Measurements from ENCODE around the gene FBXL7.

FBXL7 gene

DNA sequence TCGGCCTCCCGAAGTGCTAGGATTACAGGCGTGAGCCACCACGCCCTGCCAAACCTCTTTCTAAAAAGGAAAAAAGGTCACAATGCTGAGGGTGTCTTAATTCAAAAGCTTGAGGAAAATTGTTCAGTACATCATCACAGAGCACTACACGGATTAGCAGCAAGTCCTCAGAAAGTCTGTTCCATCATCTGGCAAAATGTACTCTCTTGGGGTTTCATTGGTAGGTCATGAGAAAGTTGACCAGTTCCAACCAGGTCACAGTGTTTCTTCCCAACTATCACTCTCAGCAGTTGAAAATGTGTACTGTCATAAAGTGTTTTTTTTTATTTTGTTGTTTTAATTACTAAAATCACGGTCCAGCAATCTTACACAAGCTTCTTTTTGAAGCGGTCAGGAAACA, 299.6 kb downstream of the FBXL7 start:
- TF ChIP-seq, protein P1, sequence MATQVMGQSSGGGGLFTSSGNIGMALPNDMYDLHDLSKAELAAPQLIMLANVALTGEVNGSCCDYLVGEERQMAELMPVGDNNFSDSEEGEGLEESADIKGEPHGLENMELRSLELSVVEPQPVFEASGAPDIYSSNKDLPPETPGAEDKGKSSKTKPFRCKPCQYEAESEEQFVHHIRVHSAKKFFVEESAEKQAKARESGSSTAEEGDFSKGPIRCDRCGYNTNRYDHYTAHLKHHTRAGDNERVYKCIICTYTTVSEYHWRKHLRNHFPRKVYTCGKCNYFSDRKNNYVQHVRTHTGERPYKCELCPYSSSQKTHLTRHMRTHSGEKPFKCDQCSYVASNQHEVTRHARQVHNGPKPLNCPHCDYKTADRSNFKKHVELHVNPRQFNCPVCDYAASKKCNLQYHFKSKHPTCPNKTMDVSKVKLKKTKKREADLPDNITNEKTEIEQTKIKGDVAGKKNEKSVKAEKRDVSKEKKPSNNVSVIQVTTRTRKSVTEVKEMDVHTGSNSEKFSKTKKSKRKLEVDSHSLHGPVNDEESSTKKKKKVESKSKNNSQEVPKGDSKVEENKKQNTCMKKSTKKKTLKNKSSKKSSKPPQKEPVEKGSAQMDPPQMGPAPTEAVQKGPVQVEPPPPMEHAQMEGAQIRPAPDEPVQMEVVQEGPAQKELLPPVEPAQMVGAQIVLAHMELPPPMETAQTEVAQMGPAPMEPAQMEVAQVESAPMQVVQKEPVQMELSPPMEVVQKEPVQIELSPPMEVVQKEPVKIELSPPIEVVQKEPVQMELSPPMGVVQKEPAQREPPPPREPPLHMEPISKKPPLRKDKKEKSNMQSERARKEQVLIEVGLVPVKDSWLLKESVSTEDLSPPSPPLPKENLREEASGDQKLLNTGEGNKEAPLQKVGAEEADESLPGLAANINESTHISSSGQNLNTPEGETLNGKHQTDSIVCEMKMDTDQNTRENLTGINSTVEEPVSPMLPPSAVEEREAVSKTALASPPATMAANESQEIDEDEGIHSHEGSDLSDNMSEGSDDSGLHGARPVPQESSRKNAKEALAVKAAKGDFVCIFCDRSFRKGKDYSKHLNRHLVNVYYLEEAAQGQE (IDR thresholded peaks at IDR 0.05; ENCODE audit: low read depth): no peak
- TF ChIP-seq CEBPB (IDR thresholded peaks at IDR 0.05) (no peak), YY1 (IDR thresholded peaks at IDR 0.05; ENCODE audit: low read depth) (no peak), CREB1 (IDR thresholded peaks at IDR 0.05; ENCODE audit: low read depth) (no peak), EGR1 (IDR thresholded peaks at IDR 0.05) (no peak), FOXM1 (IDR thresholded peaks at IDR 0.05; ENCODE audit: borderline replicate concordance, low read depth) (no peak)

- TF ChIP-seq CEBPB (IDR thresholded peaks at IDR 0.05): no peak
- TF ChIP-seq, protein P2, sequence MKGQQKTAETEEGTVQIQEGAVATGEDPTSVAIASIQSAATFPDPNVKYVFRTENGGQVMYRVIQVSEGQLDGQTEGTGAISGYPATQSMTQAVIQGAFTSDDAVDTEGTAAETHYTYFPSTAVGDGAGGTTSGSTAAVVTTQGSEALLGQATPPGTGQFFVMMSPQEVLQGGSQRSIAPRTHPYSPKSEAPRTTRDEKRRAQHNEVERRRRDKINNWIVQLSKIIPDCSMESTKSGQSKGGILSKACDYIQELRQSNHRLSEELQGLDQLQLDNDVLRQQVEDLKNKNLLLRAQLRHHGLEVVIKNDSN (IDR thresholded peaks at IDR 0.05): no peak
- TF ChIP-seq TEAD4 (IDR thresholded peaks at IDR 0.05): no peak
- TF ChIP-seq MAX (IDR thresholded peaks at IDR 0.05): no peak
- TF ChIP-seq, protein P1 (IDR thresholded peaks at IDR 0.05; ENCODE audit: low read depth): no peak
- TF ChIP-seq CREB1 (IDR thresholded peaks at IDR 0.05; ENCODE audit: low read depth): no peak
- no peak for TF ChIP-seq TCF12 (IDR thresholded peaks at IDR 0.05; ENCODE audit: low read depth)
- TF ChIP-seq NFIC (IDR thresholded peaks at IDR 0.05): no peak
- no peak for TF ChIP-seq EP300 (IDR thresholded peaks at IDR 0.05; ENCODE audit: borderline replicate concordance)
- TF ChIP-seq ZBTB7A (IDR thresholded peaks at IDR 0.05; ENCODE audit: low read depth): no peak
- TF ChIP-seq EGR1 (IDR thresholded peaks at IDR 0.05): no peak
- no peak for TF ChIP-seq YY1 (IDR thresholded peaks at IDR 0.05; ENCODE audit: low read depth)
- TF ChIP-seq TAF1 (IDR thresholded peaks at IDR 0.05; ENCODE audit: low read depth): no peak
- TF ChIP-seq FOXM1 (IDR thresholded peaks at IDR 0.05; ENCODE audit: borderline replicate concordance, low read depth): no peak
- TF ChIP-seq RAD21 (IDR thresholded peaks at IDR 0.05; ENCODE audit: low read depth): no peak
Observed at GRCh38 chr5:15803280-15803679, 303.3 kb downstream of the FBXL7 start.

GRCh38 chr5:15806613-15807012, 306.6 kb downstream of the FBXL7 start:
- TF ChIP-seq NFIC (IDR thresholded peaks at IDR 0.05) (no peak), TEAD4 (IDR thresholded peaks at IDR 0.05) (no peak), EGR1 (IDR thresholded peaks at IDR 0.05) (no peak), TAF1 (IDR thresholded peaks at IDR 0.05; ENCODE audit: low read depth) (no peak), CEBPB (IDR thresholded peaks at IDR 0.05) (no peak), ZBTB7A (IDR thresholded peaks at IDR 0.05; ENCODE audit: low read depth) (no peak), FOXM1 (IDR thresholded peaks at IDR 0.05; ENCODE audit: borderline replicate concordance, low read depth) (no peak), CREB1 (IDR thresholded peaks at IDR 0.05; ENCODE audit: low read depth) (no peak), RAD21 (IDR thresholded peaks at IDR 0.05; ENCODE audit: low read depth) (no peak), MAX (IDR thresholded peaks at IDR 0.05) (no peak), TCF12 (IDR thresholded peaks at IDR 0.05; ENCODE audit: low read depth) (no peak), EP300 (IDR thresholded peaks at IDR 0.05; ENCODE audit: borderline replicate concordance) (no peak), YY1 (IDR thresholded peaks at IDR 0.05; ENCODE audit: low read depth) (no peak)
- TF ChIP-seq, protein P2 (IDR thresholded peaks at IDR 0.05): no peak
- TF ChIP-seq, protein P1 (IDR thresholded peaks at IDR 0.05; ENCODE audit: low read depth): no peak

GRCh38 chr5:15807248-15807647, 307.3 kb downstream of the FBXL7 start:
- TF ChIP-seq YY1 (IDR thresholded peaks at IDR 0.05; ENCODE audit: low read depth): no peak
- TF ChIP-seq RAD21 (IDR thresholded peaks at IDR 0.05; ENCODE audit: low read depth): no peak
- no peak for TF ChIP-seq CEBPB (IDR thresholded peaks at IDR 0.05)
- TF ChIP-seq TAF1 (IDR thresholded peaks at IDR 0.05; ENCODE audit: low read depth): no peak
- no peak for TF ChIP-seq ZBTB7A (IDR thresholded peaks at IDR 0.05; ENCODE audit: low read depth)
- TF ChIP-seq EP300 (IDR thresholded peaks at IDR 0.05; ENCODE audit: borderline replicate concordance): no peak
- TF ChIP-seq FOXM1 (IDR thresholded peaks at IDR 0.05; ENCODE audit: borderline replicate concordance, low read depth): no peak
- TF ChIP-seq CREB1 (IDR thresholded peaks at IDR 0.05; ENCODE audit: low read depth): no peak
- TF ChIP-seq TEAD4 (IDR thresholded peaks at IDR 0.05): no peak
- TF ChIP-seq NFIC (IDR thresholded peaks at IDR 0.05): no peak

Measured in Ishikawa (cell line).